Esophagus (tissue), 2 donors: ENCODE measurements around the gene CAMK1D. TPM values are rescaled to one million over a fixed set of nuclear protein-coding genes. Genes with fewer than 3 reads are reported as not detected.

Experiments
- H3K27ac ChIP-seq, 2 donors: one replicate each; pipeline ENCODE4 v1.5.1; 2013; ENCODE audit warnings: low read depth in 2 of 2, mild to moderate bottlenecking in 2 of 2, inconsistent platforms in 1 of 2, low read length in 1 of 2, moderate library complexity in 1 of 2
- H3K27me3 ChIP-seq, 2 donors: one replicate each; pipeline ENCODE4 v1.6.1; 2013; ENCODE audit warnings: low read length in 2 of 2, control low read depth in 1 of 2, mild to moderate bottlenecking in 1 of 2; ENCODE audit not compliant: insufficient read depth in 2 of 2, control insufficient read depth in 1 of 2
- H3K36me3 ChIP-seq, 2 donors: one replicate each; pipeline ENCODE4 v1.6.1; 2013; ENCODE audit warnings: low read length in 1 of 2; ENCODE audit not compliant: control insufficient read depth in 2 of 2, insufficient read depth in 2 of 2
- H3K4me1 ChIP-seq, 2 donors: one replicate each; pipeline ENCODE4 v1.6.1; 2013; ENCODE audit warnings: low read length in 1 of 2; ENCODE audit not compliant: control insufficient read depth in 2 of 2, insufficient read depth in 2 of 2
- H3K4me3 ChIP-seq, 2 donors: one replicate each; pipeline ENCODE4 v1.5.1; 2013; ENCODE audit warnings: low read length in 2 of 2, mild to moderate bottlenecking in 2 of 2, low read depth in 1 of 2, moderate library complexity in 1 of 2
- H3K9me3 ChIP-seq, 2 donors: one replicate each; pipeline ENCODE4 v1.6.1; 2013; ENCODE audit warnings: mild to moderate bottlenecking in 2 of 2, low read depth in 1 of 2, low read length in 1 of 2, moderate library complexity in 1 of 2; ENCODE audit not compliant: control insufficient read depth in 2 of 2, insufficient read depth in 1 of 2
- WGBS, 2 donors: extraction: QIAGEN DNeasy Blood & Tissue Kit; methylation state at CpG; one replicate each; pipeline ENCODE4 v1.1.7; 2013; 5-methylcytosine and 5-hydroxymethylcytosine counted together
- polyA plus RNA-seq, 2 donors: library from polyadenylated mRNA; stranded (reverse); fragments of 200-250 nt; gene quantifications; one replicate each; pipeline ENCODE4 v1.2.3, GENCODE V29; 2013
- donor health status: healthy with polysubstance abuse.
- donor health status: Bipolar disorder and iron deficiency.

Gene CAMK1D
- polyA plus RNA-seq, 2 donors: 5.4 to 5.6 TPM

DNA sequence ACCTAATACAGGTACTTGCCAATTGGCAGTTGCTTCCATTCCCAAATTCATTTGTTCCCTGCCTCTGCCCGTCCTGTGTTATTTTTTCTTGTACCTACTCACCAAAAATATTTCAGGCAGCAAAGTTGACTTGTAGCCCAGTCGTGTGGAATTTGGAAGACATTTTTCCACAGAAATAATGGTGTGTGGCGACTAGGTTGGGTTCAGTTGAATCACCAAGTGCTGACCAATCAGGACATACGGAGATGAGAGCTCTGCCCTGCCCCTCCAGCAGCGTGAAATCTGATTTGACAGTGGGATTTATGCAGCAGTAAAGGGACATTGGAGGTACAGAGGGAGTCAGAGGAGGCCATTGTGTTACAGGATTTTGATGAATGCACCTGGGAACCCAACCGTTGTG is 435.3 kb downstream of the CAMK1D start:
- Histone ChIP-seq H3K27me3 (no peaks in the 10 kb centered on the region), H3K4me1 (peaks cover 3 to 9% of the 10 kb centered on the region in 2 donors), H3K9me3 (no peaks in the 10 kb centered on the region), H3K36me3 (no peaks in the 10 kb centered on the region), H3K4me3 (no peak overlapping the region), H3K27ac (no peak overlapping the region)
- 77 to 79% methylated on average over 6 of the region's 6 CpGs for WGBS, 2 donors

DNA sequence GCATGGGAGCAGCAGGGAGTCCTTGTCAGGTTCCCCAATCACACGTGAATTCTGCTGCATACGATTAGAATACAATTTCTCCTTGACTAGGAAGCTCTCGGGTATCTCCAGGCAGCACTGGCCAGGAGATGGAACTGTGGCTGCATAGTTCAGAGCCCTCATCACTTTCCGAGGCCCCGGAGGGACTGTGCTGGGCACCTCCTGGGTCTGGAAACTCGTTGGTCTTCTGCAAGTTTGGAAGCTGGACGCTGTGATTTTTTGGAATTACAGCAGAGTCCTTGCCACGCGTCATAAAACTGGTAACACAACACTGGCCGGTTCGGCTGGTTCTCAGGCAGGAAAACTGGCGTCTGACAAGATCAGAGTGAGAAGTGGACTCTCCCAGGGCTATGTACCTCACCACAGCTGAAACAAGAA is 436.1 kb downstream of the CAMK1D start:
- peaks cover 3 to 9% of the 10 kb centered on the region in 2 donors for H3K4me1 ChIP-seq
- no peaks in the 10 kb centered on the region for H3K36me3 ChIP-seq

DNA sequence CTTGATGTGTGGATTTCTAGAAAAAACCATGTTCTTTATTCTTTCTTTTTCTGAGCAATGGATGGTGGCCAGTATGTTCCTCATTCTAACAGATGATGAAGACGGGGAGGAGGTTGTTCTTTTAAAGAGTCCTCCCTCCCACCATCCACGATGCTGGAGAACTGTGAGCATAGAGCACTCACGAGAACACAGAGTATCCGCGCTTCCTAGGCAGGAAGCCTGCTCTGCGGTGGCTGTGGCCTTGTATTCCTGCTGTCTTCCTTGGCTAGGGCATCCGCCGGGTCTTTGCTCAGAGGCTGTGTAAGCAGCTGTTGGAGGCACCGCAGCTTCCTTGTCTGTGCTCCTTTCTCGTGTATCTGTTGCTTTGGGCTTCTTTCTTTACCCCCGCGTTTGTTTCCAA is 437.9 kb downstream of the CAMK1D start:
- Histone ChIP-seq H3K9me3 (no peaks in the 10 kb centered on the region), H3K4me3 (no peak overlapping the region), H3K27me3 (no peaks in the 10 kb centered on the region), H3K4me1 (peaks cover 3 to 9% of the 10 kb centered on the region in 2 donors), H3K27ac (no peak overlapping the region), H3K36me3 (no peaks in the 10 kb centered on the region)
- whole genome bisulfite sequencing, 2 donors: 89 to 92% methylated on average over 12 of the region's 12 CpGs

More for the DNA sequence above, 436.1 kb downstream of the CAMK1D start:
- H3K27me3 ChIP-seq: no peaks in the 10 kb centered on the region
- no peaks in the 10 kb centered on the region for H3K9me3 ChIP-seq
- H3K27ac ChIP-seq: peak overlapping the region in 1 of 2 donors; percentile 40
- H3K4me3 ChIP-seq: no peak overlapping the region
- WGBS, 2 donors: 53 to 54% methylated on average over 12 of the region's 12 CpGs

DNA sequence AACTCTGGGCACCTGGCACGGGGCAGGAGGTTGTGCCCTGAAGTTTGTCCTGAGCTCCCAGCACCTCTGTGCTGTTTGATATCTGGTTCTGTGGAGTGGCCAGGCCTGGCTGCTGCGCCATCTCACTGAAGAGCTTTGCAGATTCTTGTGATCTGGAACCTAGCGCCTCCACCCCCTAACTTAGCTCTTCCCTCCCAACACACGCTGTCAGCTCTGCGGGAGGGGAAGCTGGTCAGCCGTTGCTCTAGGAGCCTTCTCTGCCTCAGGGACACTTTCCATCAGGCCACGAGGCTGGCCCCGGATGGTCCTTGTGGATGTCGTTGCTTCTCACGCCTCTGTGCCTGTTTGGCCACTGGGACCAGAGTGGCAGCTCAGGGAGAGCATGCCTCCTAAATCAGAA is 438.9 kb downstream of the CAMK1D start:
- H3K27me3 ChIP-seq: no peaks in the 10 kb centered on the region

DNA sequence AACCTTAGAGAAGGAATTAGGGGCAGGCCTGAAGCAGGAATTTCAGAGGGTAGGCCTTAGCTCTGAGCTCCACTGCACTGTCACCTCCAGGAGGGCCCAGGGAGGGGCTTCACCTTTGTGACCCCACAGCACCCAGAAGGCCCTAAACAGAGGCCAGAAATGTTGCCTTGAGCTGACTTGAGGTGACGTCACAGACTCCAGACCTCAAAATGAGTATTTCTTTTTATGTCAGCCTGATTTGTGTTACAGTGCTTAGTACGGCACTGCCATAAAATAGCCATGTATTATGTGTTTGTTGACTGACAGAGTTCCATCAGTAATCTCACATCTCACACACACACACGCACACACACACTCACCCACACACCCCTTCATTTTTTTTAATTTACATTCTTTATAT is 440.9 kb downstream of the CAMK1D start:
- Histone ChIP-seq H3K4me3 (no peak overlapping the region), H3K4me1 (peaks cover 0 to 8% of the 10 kb centered on the region in 2 donors), H3K9me3 (no peaks in the 10 kb centered on the region), H3K36me3 (no peaks in the 10 kb centered on the region), H3K27me3 (no peaks in the 10 kb centered on the region), H3K27ac (no peak overlapping the region)
- 86 to 88% methylated on average over 3 of the region's 3 CpGs for WGBS, 2 donors

More for the DNA sequence above, 438.9 kb downstream of the CAMK1D start:
- Histone ChIP-seq H3K27ac (no peak overlapping the region), H3K9me3 (no peaks in the 10 kb centered on the region), H3K4me3 (no peak overlapping the region), H3K36me3 (no peaks in the 10 kb centered on the region), H3K4me1 (peaks cover 3 to 9% of the 10 kb centered on the region in 2 donors)
- WGBS, 2 donors: 90 to 91% methylated on average over 10 of the region's 10 CpGs

DNA sequence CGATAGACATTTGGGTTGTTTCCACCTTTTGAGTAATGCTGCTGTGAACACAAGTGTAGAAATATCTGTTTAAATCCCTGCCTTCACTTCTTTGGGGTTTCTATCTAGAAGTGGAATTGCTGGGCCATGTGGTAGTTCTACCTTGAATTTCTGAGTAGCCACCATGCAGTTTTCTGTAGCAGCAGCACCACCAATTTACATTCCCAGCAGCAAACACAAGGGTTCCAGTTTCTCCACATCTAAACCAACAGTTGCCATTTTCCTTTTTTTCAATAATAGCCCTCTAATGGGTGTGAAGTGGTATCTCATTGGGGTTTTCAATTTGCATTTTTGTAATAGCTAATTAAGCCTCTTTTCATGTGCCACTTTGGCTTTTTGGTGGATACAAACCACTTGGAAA is 442.4 kb downstream of the CAMK1D start:
- H3K4me3 ChIP-seq: no peak overlapping the region
- 94 to 100% methylated on average over 1 of the region's 1 CpG for WGBS, 2 donors
- no peaks in the 10 kb centered on the region for H3K9me3 ChIP-seq
- H3K27me3 ChIP-seq: no peaks in the 10 kb centered on the region
- H3K4me1 ChIP-seq: peaks cover 0 to 3% of the 10 kb centered on the region in 2 donors
- H3K27ac ChIP-seq: no peak overlapping the region
- H3K36me3 ChIP-seq: peaks cover 0 to 3% of the 10 kb centered on the region in 2 donors

DNA sequence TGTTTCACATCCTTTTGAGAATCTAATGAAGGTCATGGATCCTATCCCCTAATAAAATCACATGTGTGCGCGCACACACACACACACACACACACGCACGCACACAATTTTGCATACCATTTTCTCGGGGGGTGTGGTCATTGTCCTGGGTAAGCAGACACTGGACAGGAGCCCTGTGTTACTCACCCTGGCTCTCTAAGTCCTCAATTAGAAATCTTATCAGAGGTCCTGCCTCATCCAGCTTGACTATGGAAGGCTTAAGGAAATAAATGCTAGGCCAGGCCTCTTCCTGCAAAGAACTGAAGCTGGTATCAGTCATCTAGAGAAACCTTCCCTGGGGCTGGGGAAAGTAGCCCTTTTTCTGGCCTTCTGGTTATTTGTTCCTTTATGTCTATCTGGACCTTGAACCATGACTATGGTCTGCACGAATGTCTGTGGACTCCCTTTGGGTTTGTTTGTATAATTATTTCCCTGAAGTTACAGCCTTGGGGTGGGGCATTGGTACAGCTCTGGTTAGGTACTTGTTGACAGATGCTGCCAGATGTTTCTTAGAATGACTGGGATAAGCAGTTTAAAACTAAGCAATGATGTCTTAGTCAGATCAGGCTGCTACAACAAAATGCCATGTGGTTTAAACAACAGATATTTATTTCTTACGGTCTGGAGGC is 443.7 kb downstream of the CAMK1D start:
- H3K4me1 ChIP-seq: peaks cover 0 to 3% of the 10 kb centered on the region in 2 donors
- H3K27me3 ChIP-seq: no peaks in the 10 kb centered on the region
- peaks cover 0 to 3% of the 10 kb centered on the region in 2 donors for H3K36me3 ChIP-seq
- no peaks in the 10 kb centered on the region for H3K9me3 ChIP-seq
- H3K4me3 ChIP-seq: no peak overlapping the region
- WGBS, 2 donors: 85 to 86% methylated on average over 7 of the region's 7 CpGs
- H3K27ac ChIP-seq: no peak overlapping the region

DNA sequence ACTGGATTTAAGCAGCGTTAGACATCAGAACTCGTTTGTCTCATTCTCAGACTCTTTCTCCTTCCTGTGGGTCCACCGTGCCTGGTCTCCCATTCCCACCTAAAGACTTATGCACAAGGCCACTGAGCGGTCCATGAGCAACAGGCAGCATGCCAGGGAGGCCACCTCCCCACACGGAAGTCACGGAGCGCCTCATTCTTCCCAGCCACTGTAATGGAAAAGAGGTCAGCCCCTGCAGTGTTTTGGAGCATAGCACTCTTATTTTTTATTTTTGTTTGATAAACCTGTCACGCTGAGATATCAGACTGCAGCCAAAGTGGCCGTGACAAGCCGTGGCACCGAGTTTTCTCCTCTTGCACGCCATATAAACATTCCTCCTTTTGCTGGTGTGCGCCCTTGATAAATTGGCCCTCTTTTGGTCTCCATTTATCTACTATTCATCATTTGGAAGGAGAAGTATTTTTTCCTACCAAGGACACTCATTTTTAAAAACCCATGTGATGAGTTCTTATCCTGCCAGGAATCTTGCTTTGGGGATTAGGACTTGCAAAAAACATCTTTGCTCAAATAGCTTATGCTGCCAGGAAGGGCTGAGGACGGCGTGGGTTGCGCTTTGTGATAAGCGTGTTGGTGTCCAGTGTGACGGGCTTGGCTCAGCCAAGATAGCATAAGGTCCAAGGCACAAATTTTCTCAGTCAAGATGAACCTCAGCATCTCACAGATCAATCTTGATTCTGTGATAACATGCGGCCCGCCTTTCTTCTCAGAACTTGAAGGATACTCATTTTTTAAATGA is 446.2 kb downstream of the CAMK1D start:
- no peak overlapping the region for H3K4me3 ChIP-seq
- 77% methylated on average over 20 of the region's 20 CpGs for WGBS, 2 donors
- H3K27ac ChIP-seq: peak overlapping the region in 1 of 2 donors; percentile 56
- H3K9me3 ChIP-seq: no peaks in the 10 kb centered on the region
- H3K36me3 ChIP-seq: peaks cover 2 to 3% of the 10 kb centered on the region in 2 donors
- H3K27me3 ChIP-seq: no peaks in the 10 kb centered on the region
- peaks cover 0 to 3% of the 10 kb centered on the region in 2 donors for H3K4me1 ChIP-seq

DNA sequence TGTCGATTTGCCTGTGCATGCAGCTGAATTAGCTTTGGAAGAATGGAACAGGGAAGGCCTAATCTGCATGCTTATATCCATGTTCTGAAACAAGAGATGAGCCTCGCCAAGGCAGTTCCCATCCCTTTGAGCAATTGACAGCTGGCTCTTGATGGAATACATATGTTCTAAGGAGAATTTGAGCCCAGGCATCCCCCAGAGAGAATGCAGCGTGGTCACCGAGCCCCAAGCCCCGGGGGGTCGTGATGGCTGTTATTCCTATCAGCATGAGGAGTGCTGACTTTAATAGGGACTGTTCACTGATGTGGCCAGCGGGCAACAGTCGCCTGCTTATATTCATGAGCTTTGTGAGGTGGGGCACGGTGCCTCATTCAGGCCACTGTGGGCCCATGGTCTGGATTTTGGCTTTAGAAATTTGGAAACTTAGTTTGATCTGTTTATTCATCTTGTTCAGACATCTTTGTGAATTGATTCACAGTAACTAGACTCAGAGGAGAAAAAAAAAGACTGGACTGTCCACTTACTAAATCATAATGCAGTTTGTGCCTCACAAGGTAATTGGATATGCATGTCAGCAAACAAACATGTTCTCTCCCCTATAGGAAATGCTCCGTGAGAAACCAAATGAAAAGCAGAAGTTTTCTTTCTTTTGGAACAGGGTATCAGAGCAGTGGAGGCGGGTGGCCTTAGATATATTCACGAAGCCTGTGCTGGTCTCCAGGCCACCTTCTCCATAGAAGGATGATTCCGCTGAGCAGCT is 447.2 kb downstream of the CAMK1D start:
- Histone ChIP-seq H3K4me3 (no peak overlapping the region), H3K36me3 (peaks cover 2 to 3% of the 10 kb centered on the region in 2 donors), H3K4me1 (peaks cover 0 to 3% of the 10 kb centered on the region in 2 donors), H3K27ac (peak overlapping the region in 1 of 2 donors; percentile 30), H3K9me3 (no peaks in the 10 kb centered on the region), H3K27me3 (no peaks in the 10 kb centered on the region)
- WGBS, 2 donors: 79 to 82% methylated on average over 13 of the region's 13 CpGs
